GM18526 (cell line): ENCODE results near the gene CELF2.

Experiments used
- POLR2A ChIP-seq: IDR thresholded peaks from 3 replicates; pipeline ENCODE4 v1.6.1; 2011; ENCODE audit not compliant: insufficient read length; ENCODE audit errors: extremely low read depth

The CELF2 gene

GRCh38 chr10:11208908-11209829 is 191.5 kb downstream of the CELF2 start:
- TF ChIP-seq POLR2A = no peak

GRCh38 chr10:11209830-11210181 is 192.1 kb downstream of the CELF2 start:
- no peak for TF ChIP-seq POLR2A

DNA sequence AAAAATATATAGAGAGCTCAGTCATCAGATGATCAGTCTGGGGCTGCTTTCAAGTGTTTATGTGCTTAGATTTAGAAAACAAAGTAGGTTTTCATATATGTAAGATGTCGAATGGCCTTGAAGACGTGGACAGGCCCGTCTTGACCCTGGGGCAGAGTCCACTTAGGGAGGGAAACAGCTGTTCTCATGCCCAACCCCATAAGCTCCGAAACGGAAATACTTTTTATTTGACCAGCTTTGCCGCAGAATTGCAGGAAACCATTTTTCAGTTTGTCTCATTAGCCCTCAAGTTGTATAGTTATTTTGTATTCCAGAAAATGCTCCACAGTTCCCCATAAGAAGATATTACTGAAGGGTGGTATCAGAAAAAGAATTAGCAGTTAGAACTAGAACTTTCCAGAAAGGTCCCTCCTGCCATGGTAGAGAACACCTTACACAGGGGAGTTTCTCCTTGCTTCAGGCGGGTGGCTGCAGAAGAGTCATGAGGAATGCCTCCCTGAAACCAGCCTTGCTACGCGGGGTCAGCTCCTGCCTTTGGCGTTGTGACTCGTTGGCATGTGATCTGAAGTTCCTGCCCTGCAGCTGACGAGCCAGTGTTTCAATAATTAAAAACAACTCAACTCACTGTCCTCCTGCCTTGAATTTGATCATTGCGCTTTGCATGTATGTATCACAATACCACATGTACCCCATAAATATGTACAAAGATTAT is 192.7 kb downstream of the CELF2 start:
- no peak for TF ChIP-seq POLR2A

DNA sequence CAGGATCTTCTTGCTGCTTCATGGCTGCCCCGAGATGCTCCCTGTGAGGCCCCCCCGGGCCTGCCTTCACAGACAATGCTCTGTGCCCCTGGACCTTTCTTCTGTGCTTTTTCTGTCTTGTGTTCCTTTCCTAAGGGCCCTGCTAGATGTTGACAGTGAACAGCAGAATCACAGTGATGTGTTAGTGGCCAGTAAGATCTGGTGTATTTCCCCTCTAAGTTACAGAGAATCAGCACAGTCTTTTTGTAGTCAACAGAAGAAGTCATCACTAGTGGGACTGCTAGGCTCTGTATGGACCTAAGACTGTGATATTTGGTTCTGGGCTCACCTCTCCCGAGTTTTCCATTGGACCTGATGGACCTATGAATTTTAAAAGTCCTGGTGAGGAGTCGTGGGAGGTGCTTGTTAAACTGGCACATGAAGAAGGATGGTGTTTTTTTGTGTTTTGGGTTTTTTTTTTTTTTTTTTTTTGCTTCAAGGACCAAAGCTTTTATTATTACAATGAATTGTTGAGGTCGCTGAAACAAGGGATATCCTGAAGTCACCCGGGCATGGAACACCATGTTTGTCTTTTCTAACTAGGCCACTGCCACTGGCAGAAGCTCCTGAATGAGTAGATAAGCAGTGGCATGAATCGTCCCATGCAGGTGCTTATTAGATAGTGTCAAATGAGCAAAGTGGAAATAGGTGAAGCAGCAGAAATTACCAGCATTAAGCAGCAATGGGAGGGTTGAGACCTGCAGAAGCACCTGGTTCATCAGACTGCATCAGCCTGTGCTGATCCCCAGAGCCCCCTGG is 194.8 kb downstream of the CELF2 start:
- TF ChIP-seq POLR2A = no peak

- no peak for TF ChIP-seq POLR2A
These were observed 195.5 kb downstream of the CELF2 start for GRCh38 chr10:11213137-11213536.

GRCh38 chr10:11214407-11214806 is 196.7 kb downstream of the CELF2 start:
- no peak for TF ChIP-seq POLR2A

- TF ChIP-seq POLR2A = no peak
These were observed 197.8 kb downstream of the CELF2 start for GRCh38 chr10:11215471-11215870.

DNA sequence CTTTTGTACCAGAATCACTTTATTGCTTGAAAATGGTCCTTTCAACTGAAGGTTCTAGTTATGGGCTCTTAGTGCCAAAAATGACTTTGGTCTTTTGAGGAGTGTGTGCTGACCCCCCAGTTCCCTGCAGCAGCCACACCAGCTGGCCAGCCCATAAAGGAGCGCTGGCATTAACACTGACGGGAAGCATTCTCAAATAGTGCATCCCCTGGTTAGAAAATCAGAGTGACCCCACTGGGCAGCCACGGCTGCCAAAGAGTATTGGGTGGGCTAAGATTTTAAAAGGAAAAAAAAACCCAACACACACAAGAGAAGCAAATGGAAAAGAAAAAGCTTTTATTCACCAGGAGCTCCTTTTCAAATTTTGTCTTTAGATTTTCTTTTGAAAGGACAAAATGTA is 199.8 kb downstream of the CELF2 start:
- TF ChIP-seq POLR2A = no peak

- no peak for TF ChIP-seq POLR2A
These were observed 200.7 kb downstream of the CELF2 start for GRCh38 chr10:11218395-11218794.

GRCh38 chr10:11219431-11219830 is 201.8 kb downstream of the CELF2 start:
- TF ChIP-seq POLR2A = no peak

- no peak for TF ChIP-seq POLR2A
These were observed 205.4 kb downstream of the CELF2 start for GRCh38 chr10:11223081-11223480.

DNA sequence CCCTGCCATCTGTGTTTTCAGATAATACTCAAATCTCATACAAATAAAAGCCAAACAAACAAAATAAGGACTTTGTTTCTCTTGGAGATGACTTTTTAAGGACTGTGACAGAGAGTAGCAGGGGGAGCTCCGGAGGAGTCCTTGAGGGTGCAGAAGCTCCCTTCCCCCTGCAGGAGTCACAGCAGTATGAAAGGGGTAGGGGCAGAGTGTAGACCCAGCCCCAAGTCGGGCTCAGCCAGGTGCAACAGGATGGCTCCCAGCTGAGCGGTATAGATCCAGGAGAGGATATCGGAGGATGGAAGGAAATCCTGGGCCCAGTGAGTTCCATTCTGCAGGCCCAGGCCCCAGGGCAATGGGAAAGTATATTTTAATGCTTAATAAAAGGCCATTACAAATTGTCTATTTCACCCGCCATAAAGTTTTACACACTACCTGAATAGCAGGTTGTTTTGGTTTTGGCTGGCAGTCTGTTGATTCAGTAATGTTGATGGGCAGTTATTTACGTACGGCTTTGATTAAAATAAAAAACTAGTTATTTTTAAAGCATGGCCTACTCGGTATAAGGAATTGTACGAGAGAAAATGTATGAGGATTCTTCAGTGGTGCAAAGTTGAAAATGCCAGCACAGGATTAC is 206.0 kb downstream of the CELF2 start:
- no peak for TF ChIP-seq POLR2A

DNA sequence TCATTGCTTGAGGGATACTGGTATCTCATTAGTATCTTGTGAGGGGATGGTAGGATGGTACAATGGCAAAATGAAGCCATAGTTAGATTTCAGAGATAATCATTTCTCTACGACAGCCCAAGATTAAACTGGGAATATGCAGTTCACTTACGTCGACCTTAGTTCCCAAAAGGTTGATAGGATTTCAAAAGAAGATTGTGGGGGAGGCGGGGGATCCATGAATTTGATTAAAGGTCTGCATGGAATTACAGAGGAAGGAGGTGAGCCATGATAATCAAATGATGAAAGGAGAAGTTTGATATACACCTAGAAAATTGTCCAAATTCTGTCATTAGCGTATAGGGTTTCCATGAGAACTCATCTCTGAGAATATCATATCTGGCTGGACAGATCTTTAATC is 206.6 kb downstream of the CELF2 start:
- no peak for TF ChIP-seq POLR2A

- no peak for TF ChIP-seq POLR2A
These were observed 207.2 kb downstream of the CELF2 start for GRCh38 chr10:11224792-11225416.

GRCh38 chr10:11225935-11226334 is 208.3 kb downstream of the CELF2 start:
- no peak for TF ChIP-seq POLR2A

DNA sequence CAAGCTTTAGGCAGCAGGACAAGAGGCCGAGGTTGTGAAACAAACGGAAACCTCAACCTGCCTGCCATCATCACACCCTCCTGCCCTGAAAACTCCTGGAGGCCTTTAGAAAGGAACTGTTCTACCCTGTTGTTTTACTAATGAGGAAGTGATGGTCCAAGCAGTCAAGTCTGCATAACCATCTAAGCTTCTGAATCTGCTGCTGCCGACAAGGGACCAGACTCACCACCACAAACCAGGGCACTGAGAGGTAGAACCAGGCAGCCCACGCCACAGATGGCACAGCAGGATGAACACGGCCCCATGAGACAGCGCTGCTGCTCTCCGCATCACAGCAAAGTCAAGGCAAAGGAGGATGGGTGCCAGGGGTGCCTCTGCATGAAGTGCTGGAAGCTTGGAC is 209.4 kb downstream of the CELF2 start:
- no peak for TF ChIP-seq POLR2A
